Omental fat pad (tissue), 4 donors: ENCODE data around the gene CEP95. TPM values are rescaled to one million over a fixed set of nuclear protein-coding genes. Genes with fewer than 3 reads are reported as not detected.

ENCODE experiments used
- ATAC-seq: fragments of 150-250 bp; one replicate; pipeline ENCODE4 v1.9.1; 2016; ENCODE audit warnings: mild to moderate bottlenecking, moderate library complexity; ENCODE audit not compliant: low FRiP score
- DNase-seq: peaks from one replicate; pipeline ENCODE4 v3.0.0-alpha.2; 2019; ENCODE audit warnings: low spot score
- total RNA-seq, 4 donors: library from RNA; depleted of rRNA; stranded (reverse); fragments of >200 nt; gene quantifications; one replicate each; pipeline ENCODE4 v1.1.0, GENCODE V29; 2016
- TF ChIP-seq, protein P1 (sequence below), 3 donors: fragments of 450-650 bp; IDR thresholded peaks; one replicate each; pipeline ENCODE4 v1.5.1; 2016 to 2017; ENCODE audit warnings: antibody characterized with exemption in 3 of 3, mild to moderate bottlenecking in 3 of 3, moderate library complexity in 2 of 3

Gene CEP95
- total RNA-seq, 4 donors from 2014 or later = 30.4 to 60.5 (median 41.3) TPM

GRCh38 chr17:64533784-64534183 is 27.0 kb downstream of the CEP95 start:
- no peak for ATAC-seq
- TF ChIP-seq, protein P1, sequence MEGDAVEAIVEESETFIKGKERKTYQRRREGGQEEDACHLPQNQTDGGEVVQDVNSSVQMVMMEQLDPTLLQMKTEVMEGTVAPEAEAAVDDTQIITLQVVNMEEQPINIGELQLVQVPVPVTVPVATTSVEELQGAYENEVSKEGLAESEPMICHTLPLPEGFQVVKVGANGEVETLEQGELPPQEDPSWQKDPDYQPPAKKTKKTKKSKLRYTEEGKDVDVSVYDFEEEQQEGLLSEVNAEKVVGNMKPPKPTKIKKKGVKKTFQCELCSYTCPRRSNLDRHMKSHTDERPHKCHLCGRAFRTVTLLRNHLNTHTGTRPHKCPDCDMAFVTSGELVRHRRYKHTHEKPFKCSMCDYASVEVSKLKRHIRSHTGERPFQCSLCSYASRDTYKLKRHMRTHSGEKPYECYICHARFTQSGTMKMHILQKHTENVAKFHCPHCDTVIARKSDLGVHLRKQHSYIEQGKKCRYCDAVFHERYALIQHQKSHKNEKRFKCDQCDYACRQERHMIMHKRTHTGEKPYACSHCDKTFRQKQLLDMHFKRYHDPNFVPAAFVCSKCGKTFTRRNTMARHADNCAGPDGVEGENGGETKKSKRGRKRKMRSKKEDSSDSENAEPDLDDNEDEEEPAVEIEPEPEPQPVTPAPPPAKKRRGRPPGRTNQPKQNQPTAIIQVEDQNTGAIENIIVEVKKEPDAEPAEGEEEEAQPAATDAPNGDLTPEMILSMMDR (IDR thresholded peaks at IDR 0.05) = no peak
- no peak for DNase-seq

DNA sequence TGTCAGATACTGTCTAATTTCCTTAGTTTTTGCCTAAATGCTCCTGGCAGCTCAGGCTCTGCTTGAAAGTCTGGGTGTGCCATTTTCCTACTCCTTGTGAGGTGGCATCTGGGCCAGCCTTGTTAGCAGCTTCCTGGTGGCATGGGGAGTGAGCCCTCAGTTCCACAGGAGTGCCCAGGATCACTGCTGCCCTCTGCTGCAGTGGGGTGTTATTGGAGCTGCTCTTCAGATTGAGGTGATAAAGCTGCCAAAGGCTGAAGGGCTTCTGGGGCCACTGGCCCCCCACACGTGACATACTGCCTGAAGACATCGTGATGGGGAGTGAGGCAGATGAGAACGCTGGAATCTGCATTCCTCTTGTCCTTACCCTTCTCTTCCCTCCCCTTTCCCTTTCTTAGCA is 27.4 kb downstream of the CEP95 start:
- TF ChIP-seq, protein P1 (IDR thresholded peaks at IDR 0.05) = no peak
- ATAC-seq (no peak), DNase-seq (no peak)

- ATAC-seq (no peak), DNase-seq (no peak)
- TF ChIP-seq, protein P1 (IDR thresholded peaks at IDR 0.05) = no peak
Observed at GRCh38 chr17:64535357-64535756, 28.6 kb downstream of the CEP95 start.

- TF ChIP-seq, protein P1 (IDR thresholded peaks at IDR 0.05) = no peak
- DNase-seq = no peak
- ATAC-seq = no peak
Observed at GRCh38 chr17:64536913-64537312, 30.1 kb downstream of the CEP95 start.

- TF ChIP-seq, protein P1 (IDR thresholded peaks at IDR 0.05) = no peak
- DNase-seq (no peak), ATAC-seq (no peak)
Observed at GRCh38 chr17:64537488-64537887, 30.7 kb downstream of the CEP95 start.

DNA sequence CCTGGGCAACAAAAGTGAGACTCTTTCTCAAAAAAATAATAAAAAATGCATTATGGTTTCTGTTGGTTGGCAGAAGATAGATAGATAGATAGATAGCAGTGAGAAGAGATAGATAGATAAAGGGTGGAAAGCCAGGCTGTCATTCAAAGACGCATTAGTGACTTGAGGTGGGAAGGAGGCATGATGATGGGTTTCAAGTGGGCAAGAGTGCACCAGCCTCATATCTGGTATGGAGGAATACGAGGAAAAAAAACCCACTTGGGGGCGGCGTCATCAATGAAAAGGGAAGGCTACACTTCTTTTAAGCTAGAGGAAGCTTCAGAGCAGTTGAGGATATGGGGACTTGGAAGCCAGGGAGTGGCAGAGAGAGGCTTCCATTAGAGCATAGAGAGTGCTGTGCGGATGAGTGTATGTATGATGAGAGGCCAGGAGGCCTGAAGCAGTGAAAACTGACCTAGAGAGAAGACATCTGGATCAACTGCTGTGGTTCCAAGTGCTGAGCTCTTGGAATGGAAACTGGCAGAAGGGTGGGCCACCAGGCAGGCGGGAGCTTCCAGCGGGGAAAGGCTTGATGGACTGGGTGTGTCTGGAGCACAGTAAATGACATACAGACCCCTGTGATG is 31.8 kb downstream of the CEP95 start:
- TF ChIP-seq, protein P1 (IDR thresholded peaks at IDR 0.05) = no peak
- DNase-seq (no peak), ATAC-seq (no peak)

DNA sequence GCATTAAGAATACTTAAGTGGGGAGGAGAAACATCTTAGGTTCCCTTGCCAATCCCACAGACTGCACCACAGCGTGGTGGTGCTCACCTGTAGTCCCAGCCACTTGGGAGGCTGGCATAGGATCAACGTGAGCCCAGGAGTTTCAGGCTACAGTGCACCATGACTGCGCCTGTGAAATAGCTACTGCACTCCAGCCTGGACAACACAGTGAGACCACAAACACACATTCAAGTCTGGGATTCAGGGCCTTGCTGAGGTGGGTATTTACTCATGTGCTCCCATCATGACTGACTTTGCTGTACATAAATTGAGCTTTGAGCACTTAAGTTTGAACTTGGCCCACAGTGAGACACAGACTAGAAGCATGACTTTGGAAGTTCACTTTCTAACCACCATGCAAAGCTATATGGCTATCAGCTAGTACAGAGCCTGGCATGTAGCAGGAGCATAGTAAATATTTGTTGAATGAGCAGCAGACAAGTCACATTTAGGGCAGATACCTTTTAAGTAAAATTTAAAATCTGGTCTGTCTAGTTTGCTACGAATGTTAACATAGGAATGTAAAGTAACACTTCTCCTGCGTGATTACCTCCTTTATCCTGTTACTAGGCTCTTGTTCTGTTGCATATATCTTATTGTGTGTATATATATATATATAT is 33.5 kb downstream of the CEP95 start:
- TF ChIP-seq, protein P1 (IDR thresholded peaks at IDR 0.05) = no peak
- ATAC-seq (no peak), DNase-seq (no peak)
